OCI-LY3 (cell line): ENCODE data around the gene HSPA12B.

Experiments used
- CTCF ChIP-seq: fragments of 200-600, 300-600 bp; sonication (generic); IDR thresholded peaks from 2 replicates; pipeline ENCODE4 v1.5.1; 2014; ENCODE audit warnings: antibody characterized with exemption, low read length, low read depth
- EZH2phosphoT487 ChIP-seq: fragments of 200-600 bp; shearing (Covaris generic); IDR thresholded peaks from 2 replicates; pipeline ENCODE4 v1.6.1; 2018; ENCODE audit warnings: antibody characterized with exemption, mixed run types, low read depth

- TF ChIP-seq CTCF (no peak), EZH2phosphoT487 (no peak)
These were observed 34.6 kb downstream of the HSPA12B start for GRCh38 chr20:3767110-3767426.
